GM19035 (cell line): ENCODE measurements around the gene CDH4.

Source experiments
- ATAC-seq: cut with Tn5 transposase; IDR thresholded peaks from one replicate; pipeline ENCODE4 v1.9.1; 2021; ENCODE audit not compliant: unreplicated experiment

The CDH4 gene

GRCh38 chr20:61678437-61678836, 426.4 kb downstream of the CDH4 start:
- no peak for ATAC-seq

- no peak for ATAC-seq
Observed at GRCh38 chr20:61679473-61679872, 427.4 kb downstream of the CDH4 start.

GRCh38 chr20:61680096-61680495, 428.0 kb downstream of the CDH4 start:
- ATAC-seq: no peak

GRCh38 chr20:61682114-61682995, 430.3 kb downstream of the CDH4 start:
- no peak for ATAC-seq

GRCh38 chr20:61682996-61683681, 431.1 kb downstream of the CDH4 start:
- ATAC-seq: no peak

GRCh38 chr20:61683721-61684120, 431.7 kb downstream of the CDH4 start:
- ATAC-seq: no peak

GRCh38 chr20:61684136-61684535, 432.1 kb downstream of the CDH4 start:
- ATAC-seq: no peak

- no peak for ATAC-seq
Observed at GRCh38 chr20:61684583-61685235, 432.6 kb downstream of the CDH4 start.

- ATAC-seq: no peak
Observed at GRCh38 chr20:61685462-61685861, 433.4 kb downstream of the CDH4 start.

GRCh38 chr20:61686051-61686936, 434.2 kb downstream of the CDH4 start:
- ATAC-seq: no peak

GRCh38 chr20:61688411-61688810, 436.4 kb downstream of the CDH4 start:
- no peak for ATAC-seq

- no peak for ATAC-seq
Observed at GRCh38 chr20:61690150-61690549, 438.1 kb downstream of the CDH4 start.

GRCh38 chr20:61690993-61691838, 439.2 kb downstream of the CDH4 start:
- no peak for ATAC-seq

- no peak for ATAC-seq
Observed at GRCh38 chr20:61691978-61692377, 439.9 kb downstream of the CDH4 start.

- ATAC-seq: no peak
Observed at GRCh38 chr20:61692479-61692878, 440.4 kb downstream of the CDH4 start.

GRCh38 chr20:61693055-61693600, 441.1 kb downstream of the CDH4 start:
- no peak for ATAC-seq

GRCh38 chr20:61694682-61695081, 442.6 kb downstream of the CDH4 start:
- ATAC-seq: no peak

- ATAC-seq: no peak
Observed at GRCh38 chr20:61695741-61696140, 443.7 kb downstream of the CDH4 start.

GRCh38 chr20:61696181-61696735, 444.2 kb downstream of the CDH4 start:
- no peak for ATAC-seq
